IPS-20b (cell line): Measurements from ENCODE around the gene IFIT2.
"Not testable (repeated sequence)": the region's sequence is repeated elsewhere in the genome, so short reads cannot be mapped to it uniquely, and the experiment has no call there.

Experiments
- H3K27ac ChIP-seq: one replicate; pipeline ENCODE4 v1.5.1; 2013; ENCODE audit warnings: low read length
- H3K27me3 ChIP-seq: 2 replicates; pipeline ENCODE4 v1.6.1; 2013; ENCODE audit warnings: mild to moderate bottlenecking, low read length, inconsistent platforms; ENCODE audit not compliant: insufficient read depth
- H3K36me3 ChIP-seq: 2 replicates; pipeline ENCODE4 v1.6.1; 2013; ENCODE audit warnings: low read depth, mild to moderate bottlenecking, inconsistent platforms, low read length, moderate library complexity; ENCODE audit not compliant: insufficient read depth
- H3K4me1 ChIP-seq: 2 replicates; pipeline ENCODE4 v1.6.1; 2013; ENCODE audit warnings: mild to moderate bottlenecking, control low read depth, inconsistent platforms, low read length, moderate library complexity; ENCODE audit not compliant: insufficient read depth
- H3K4me3 ChIP-seq: 2 replicates; pipeline ENCODE4 v1.5.1; 2013; ENCODE audit warnings: mild to moderate bottlenecking, low read length, inconsistent platforms
- H3K9ac ChIP-seq: 2 replicates; pipeline ENCODE4 v1.6.1; 2013; ENCODE audit warnings: low read depth, mild to moderate bottlenecking, inconsistent platforms, low read length, moderate library complexity
- H3K9me3 ChIP-seq: 2 replicates; pipeline ENCODE4 v1.6.1; 2013; ENCODE audit warnings: mild to moderate bottlenecking, low read depth, low read length, inconsistent platforms; ENCODE audit not compliant: insufficient read depth

IFIT2 gene

GRCh38 chr10:89331487-89332122 is 29.8 kb downstream of the IFIT2 start:
- not testable (repeated sequence) for H3K27me3 ChIP-seq, H3K9me3 ChIP-seq, H3K9ac ChIP-seq, H3K4me3 ChIP-seq, H3K27ac ChIP-seq, H3K36me3 ChIP-seq
- H3K4me1 ChIP-seq: peaks cover 42% of the 10 kb centered on the region

GRCh38 chr10:89332123-89332633 is 30.3 kb downstream of the IFIT2 start:
- H3K27me3 ChIP-seq: no peaks in the 10 kb centered on the region
- H3K4me1 ChIP-seq: peaks cover 41% of the 10 kb centered on the region
- peak overlapping the region; percentile 1 for H3K27ac ChIP-seq
- no peaks in the 10 kb centered on the region for H3K36me3 ChIP-seq
- H3K9me3 ChIP-seq: no peaks in the 10 kb centered on the region
- no peak overlapping the region for H3K4me3 ChIP-seq
- no peak overlapping the region for H3K9ac ChIP-seq

DNA sequence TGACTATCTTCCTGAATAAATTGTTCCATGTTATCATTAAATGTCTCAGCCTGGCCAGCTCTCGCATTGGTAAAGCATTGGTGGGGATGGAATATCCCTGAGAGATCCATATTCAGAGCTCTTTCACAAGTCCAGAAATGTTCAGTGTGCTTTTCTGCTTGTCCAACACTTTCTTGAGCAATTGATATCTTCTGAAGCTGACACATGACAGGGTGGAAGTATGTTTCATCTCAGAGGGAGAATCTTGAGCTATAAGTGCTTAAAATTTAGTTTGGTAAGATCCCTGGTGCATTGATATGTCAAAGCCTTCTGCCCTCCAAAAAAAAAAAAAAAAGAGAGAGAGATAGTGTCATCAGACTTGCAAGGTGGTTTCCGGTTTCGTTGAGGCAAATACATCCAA is 33.4 kb downstream of the IFIT2 start:
- no peak overlapping the region for H3K27ac ChIP-seq
- no peak overlapping the region for H3K4me3 ChIP-seq
- no peaks in the 10 kb centered on the region for H3K27me3 ChIP-seq
- H3K9ac ChIP-seq: no peak overlapping the region
- no peaks in the 10 kb centered on the region for H3K9me3 ChIP-seq
- H3K36me3 ChIP-seq: no peaks in the 10 kb centered on the region
- peaks cover 26% of the 10 kb centered on the region for H3K4me1 ChIP-seq

DNA sequence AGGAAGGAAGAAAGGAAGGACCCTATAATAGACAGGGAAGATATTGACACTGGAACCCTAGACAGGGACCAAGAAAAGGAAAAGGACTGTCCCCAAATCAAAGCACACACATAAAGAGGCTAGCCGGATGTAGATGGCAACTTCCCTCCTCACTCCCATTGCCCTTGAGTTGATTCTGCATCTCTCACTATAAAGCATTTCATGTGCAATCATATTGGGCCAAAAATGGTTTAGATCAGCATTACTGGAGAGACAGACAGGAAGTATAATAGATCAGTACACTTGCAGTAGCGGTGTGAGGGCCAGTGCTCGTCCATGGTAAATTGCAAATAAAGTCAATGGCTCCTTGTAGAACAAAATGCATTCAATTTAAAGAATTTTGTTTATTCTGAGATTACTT is 34.4 kb downstream of the IFIT2 start:
- no peaks in the 10 kb centered on the region for H3K9me3 ChIP-seq
- no peaks in the 10 kb centered on the region for H3K27me3 ChIP-seq
- no peak overlapping the region for H3K4me3 ChIP-seq
- peaks cover 25% of the 10 kb centered on the region for H3K4me1 ChIP-seq
- H3K27ac ChIP-seq: no peak overlapping the region
- no peak overlapping the region for H3K9ac ChIP-seq
- H3K36me3 ChIP-seq: no peaks in the 10 kb centered on the region

DNA sequence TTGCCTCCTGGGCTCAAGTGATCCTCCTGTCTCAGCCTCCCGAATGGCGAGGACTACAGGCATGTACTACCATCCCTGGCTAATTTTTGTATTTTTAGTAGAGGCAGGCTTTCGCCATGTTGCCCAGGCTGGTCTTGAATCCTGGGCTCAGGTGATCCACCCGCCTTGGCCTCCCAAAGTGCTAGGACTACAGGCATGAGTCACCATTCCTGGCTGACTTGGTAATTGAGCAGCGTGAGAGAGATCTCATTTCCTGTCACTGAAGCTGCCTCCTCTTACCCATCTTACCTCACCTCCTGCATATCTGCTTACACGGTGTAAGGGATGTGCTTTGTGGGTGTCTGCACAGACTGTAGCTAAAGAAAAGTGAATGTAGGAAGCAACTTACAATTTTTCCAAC is 35.6 kb downstream of the IFIT2 start:
- Histone ChIP-seq H3K9me3 (no peaks in the 10 kb centered on the region), H3K4me1 (peaks cover 20% of the 10 kb centered on the region), H3K4me3 (no peak overlapping the region), H3K36me3 (no peaks in the 10 kb centered on the region), H3K27ac (no peak overlapping the region), H3K27me3 (no peaks in the 10 kb centered on the region), H3K9ac (no peak overlapping the region)

DNA sequence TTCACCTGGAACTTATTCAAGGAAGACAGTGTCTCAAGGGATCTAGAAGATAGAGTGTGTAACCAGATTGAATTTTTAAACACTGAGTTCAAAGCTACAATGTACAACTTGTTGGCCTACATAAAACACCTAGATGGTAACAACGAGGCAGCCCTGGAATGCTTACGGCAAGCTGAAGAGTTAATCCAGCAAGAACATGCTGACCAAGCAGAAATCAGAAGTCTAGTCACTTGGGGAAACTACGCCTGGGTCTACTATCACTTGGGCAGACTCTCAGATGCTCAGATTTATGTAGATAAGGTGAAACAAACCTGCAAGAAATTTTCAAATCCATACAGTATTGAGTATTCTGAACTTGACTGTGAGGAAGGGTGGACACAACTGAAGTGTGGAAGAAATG is 36.9 kb downstream of the IFIT2 start:
- Histone ChIP-seq H3K27me3 (no peaks in the 10 kb centered on the region), H3K27ac (no peak overlapping the region), H3K4me1 (peaks cover 8% of the 10 kb centered on the region), H3K4me3 (no peak overlapping the region), H3K9me3 (no peaks in the 10 kb centered on the region), H3K36me3 (no peaks in the 10 kb centered on the region), H3K9ac (no peak overlapping the region)

- H3K9ac ChIP-seq: no peak overlapping the region
- no peak overlapping the region for H3K27ac ChIP-seq
- no peaks in the 10 kb centered on the region for H3K9me3 ChIP-seq
- no peaks in the 10 kb centered on the region for H3K27me3 ChIP-seq
- H3K4me1 ChIP-seq: peaks cover 3% of the 10 kb centered on the region; the same call in 1 of the 2 replicates
- no peak overlapping the region for H3K4me3 ChIP-seq
- no peaks in the 10 kb centered on the region for H3K36me3 ChIP-seq
Observed at GRCh38 chr10:89339875-89340274, 38.0 kb downstream of the IFIT2 start.

DNA sequence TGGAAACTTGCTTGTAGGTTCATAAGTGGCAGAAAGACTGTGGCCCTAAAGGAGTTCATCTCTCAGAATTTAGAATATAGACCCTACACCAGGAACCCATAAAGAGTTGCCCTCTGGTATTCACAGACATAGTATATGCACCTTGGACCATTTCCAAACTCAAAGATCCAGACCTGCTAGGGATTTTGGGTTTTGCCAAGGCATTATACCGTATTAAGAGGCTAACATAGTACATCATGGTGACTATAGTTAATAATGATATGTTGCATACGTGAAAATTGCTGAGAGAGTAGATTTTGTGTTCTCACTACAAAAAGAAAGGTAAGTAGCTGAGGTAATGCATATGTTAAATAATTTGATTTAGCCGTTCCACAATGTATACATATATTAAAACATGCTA is 39.8 kb downstream of the IFIT2 start:
- Histone ChIP-seq H3K36me3 (no peaks in the 10 kb centered on the region), H3K9ac (no peak overlapping the region), H3K9me3 (no peaks in the 10 kb centered on the region), H3K4me1 (peaks cover 14% of the 10 kb centered on the region), H3K27me3 (no peaks in the 10 kb centered on the region), H3K4me3 (no peak overlapping the region), H3K27ac (no peak overlapping the region)

DNA sequence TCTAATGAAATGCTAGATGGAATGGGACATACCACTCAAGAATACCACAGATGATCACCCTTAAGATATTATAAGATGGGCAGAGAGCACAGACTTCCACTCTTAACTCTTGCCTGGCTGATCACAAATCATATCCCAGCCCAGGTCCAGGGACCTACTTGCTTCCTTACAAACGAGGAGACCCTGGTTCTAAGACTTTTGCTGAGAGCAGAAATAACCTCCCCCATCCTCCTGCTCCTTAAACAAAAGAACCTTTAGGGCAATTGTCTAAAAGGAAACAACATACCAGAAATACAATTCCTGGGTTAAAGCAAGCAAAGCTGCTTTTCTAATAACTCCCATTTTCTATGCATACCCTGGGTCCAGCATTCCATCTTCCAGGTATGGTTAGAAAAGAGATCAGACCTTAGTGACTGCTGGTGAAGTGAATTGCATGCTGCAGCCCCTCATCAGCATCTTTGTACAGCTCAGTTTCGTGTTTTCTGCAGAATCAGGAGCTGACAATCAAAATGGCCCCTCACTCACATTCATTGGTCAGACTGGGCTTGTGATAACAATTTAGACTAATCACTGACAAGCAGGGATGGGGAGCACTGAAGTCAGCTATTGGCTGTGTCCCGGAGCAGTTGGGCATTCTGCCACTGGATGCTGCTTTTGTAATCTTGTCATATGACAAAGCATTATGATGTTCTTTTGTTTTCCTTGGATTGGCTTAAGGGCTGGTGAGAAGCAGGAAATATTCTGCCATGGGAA is 40.5 kb downstream of the IFIT2 start:
- H3K9me3 ChIP-seq: no peaks in the 10 kb centered on the region
- no peak overlapping the region for H3K4me3 ChIP-seq
- no peaks in the 10 kb centered on the region for H3K27me3 ChIP-seq
- H3K4me1 ChIP-seq: peaks cover 21% of the 10 kb centered on the region
- H3K9ac ChIP-seq: no peak overlapping the region
- H3K36me3 ChIP-seq: no peaks in the 10 kb centered on the region
- H3K27ac ChIP-seq: no peak overlapping the region

DNA sequence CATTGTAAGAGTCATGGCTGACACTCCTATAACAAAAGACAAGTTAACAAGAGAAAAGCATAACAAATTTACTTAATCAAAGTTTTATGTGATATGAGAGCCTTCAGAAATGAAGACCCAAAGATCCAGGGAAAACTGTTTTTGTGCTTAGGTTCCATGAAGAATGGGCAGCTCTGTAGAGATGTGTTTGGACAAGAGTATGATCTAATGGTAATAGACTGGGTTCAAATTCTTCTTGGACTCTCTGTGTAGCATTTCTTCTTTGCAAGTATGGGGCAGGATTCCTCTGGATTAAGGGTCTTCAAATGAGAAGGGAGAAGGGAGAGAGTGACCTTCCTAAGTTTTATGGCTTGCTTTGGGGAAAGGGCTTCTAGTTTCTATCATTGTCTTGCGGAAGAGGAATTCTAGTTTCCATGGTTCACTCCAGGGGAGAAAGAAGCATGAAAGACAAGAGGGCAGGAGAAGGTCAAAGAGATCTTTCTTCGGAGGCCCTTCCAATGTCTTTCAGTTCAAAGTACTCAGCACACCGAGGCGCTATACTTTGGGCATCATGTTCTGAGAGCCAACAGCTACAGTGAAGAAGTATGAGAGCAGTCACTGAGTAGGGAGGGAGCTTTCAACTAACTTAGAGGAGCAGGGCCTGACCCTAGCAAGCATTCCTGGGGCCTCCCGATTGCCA is 41.4 kb downstream of the IFIT2 start:
- peaks cover 26% of the 10 kb centered on the region for H3K4me1 ChIP-seq
- no peak overlapping the region for H3K4me3 ChIP-seq
- no peak overlapping the region for H3K27ac ChIP-seq
- H3K9me3 ChIP-seq: no peaks in the 10 kb centered on the region
- no peaks in the 10 kb centered on the region for H3K27me3 ChIP-seq
- H3K9ac ChIP-seq: no peak overlapping the region
- H3K36me3 ChIP-seq: no peaks in the 10 kb centered on the region

GRCh38 chr10:89344156-89344555 is 42.3 kb downstream of the IFIT2 start:
- peaks cover 34% of the 10 kb centered on the region for H3K4me1 ChIP-seq
- no peak overlapping the region for H3K9ac ChIP-seq
- no peaks in the 10 kb centered on the region for H3K27me3 ChIP-seq
- no peaks in the 10 kb centered on the region for H3K36me3 ChIP-seq
- H3K9me3 ChIP-seq: no peaks in the 10 kb centered on the region
- H3K4me3 ChIP-seq: no peak overlapping the region
- H3K27ac ChIP-seq: no peak overlapping the region
